Cortex of kidney (tissue), 1 donor: Measurements from ENCODE around the gene SDK1.

Source experiments
- DNase-seq: peaks from one replicate; lab custom pipeline; 2025; lab: John Stamatoyannopoulos, UW

The SDK1 gene

DNA sequence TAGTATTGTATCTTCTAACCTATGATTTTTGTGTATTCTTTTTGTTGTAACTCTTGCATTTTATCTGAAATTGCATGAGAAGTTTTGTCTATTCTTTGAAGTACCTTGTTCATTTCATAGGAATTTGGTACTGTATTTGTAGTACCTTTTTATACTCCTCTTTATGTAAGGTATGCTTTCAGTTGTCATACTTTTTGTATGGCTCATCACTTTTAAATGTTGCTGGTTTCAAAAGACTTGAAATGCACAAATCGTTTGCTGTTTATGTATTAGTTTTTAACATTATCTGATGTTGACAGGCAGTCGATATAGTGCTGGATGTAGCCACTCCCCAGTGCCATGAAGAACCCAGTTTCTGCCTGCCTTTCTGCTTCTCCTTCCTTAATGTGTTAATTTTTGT is 158.1 kb downstream of the SDK1 start:
- DNase-seq, result no peak

DNA sequence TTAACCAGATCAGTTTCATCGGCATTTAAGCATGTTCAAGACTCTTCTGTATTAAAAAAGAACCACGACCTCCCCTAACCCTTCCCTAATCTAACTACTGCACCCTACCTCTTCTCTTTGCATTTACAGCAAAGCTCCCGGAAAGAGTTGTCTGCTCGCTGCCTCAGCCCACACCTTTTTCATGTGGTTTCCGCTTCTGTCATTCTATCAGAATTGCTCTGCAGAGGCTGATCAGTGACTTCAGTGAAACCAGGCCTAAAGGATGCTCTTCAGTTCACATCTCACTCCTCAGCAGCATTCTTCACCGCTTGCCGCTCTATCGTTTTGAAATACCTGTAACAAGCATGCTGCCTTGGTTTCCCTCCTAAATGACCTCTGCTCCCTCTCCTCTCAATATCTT is 160.9 kb downstream of the SDK1 start:
- DNase-seq, result no peak

DNA sequence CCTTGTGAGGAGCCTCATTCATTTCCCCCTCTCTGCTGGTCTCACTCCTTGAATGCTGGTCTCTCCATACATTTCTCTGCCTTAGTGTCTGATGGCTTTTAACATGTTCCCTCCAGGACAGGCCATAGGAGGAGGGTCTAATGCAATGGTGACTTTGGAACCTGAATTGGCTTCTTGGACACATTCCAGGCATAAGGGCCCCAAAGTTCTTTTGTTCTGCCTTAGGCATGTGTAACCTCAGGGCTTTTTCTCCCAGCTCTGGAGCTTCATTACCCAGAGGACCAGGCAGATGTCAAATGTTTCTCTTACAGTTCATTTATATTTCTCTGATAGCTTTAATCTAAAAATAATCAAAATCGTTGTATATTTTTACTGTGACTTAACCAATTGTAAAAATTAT is 162.6 kb downstream of the SDK1 start:
- no peak for DNase-seq

DNA sequence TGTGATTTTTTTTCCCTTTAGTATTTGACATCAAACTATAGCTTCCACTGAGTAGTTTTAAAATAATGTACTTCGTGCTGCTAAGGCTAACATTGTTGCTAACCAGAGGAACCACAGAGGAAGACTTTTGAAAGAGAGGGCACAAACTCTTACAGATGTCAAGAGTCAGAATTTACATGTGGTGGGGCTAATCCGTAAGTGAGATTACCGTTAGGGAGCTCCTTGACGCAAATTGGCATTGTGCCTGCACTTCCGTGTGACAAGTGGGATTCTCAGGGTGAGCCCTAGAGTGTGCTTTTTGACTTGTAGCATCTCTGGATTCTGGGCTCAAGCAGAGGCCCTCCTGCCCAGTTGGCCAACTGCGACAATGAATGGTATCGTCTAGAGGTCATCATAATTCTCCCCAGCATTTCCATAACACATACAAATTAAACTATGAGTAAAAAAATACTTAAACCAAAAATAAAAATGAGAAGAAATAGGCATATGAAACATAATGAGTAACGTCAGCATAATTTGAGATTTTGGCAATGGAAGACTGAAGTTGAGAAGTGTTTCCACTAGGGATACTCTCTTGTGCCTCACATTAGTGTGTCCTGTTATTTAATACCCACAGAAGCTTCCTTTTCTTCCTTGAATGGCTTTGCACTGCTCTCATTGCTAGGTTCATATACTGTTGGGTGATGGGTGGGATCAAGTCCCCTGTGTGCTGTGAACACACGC is 164.0 kb downstream of the SDK1 start:
- no peak for DNase-seq

DNA sequence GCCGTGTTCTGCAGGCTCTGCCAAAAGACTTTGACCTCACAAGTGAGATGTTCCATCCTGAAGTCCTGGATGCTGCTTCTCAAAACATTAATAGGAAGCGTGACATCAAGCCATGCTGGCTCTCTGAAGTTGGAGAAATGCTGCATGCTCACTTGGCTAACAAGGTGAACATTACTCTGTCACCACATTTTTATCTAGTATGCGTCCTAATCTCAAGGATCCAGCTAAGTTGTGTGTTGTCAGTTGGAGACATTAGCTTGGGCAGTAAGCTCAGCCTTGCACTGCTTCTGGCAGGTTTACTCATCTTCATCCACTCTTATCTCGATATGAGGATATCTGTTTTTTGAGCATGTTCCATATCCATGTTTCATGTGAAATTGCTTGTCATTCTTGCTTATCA is 165.2 kb downstream of the SDK1 start:
- no peak for DNase-seq

DNA sequence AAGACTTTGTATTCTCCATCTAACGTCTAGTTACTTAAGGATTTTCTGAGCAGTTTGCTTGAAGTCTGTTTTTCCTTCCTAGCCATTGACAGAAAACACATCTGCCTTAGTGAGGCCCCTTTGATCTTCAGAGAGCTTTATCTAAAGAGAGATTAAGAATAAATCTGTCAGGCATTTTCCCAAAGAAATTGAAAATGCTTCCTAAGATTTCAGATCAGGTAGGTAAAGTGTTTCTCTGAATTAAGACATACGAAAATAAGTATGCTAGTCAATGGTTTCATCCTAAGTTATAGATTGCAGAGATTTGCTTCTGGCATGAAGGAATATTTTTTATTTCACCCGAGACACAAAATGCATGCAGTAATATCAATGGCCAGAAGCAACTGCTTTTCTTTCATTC is 168.6 kb downstream of the SDK1 start:
- no peak for DNase-seq

DNA sequence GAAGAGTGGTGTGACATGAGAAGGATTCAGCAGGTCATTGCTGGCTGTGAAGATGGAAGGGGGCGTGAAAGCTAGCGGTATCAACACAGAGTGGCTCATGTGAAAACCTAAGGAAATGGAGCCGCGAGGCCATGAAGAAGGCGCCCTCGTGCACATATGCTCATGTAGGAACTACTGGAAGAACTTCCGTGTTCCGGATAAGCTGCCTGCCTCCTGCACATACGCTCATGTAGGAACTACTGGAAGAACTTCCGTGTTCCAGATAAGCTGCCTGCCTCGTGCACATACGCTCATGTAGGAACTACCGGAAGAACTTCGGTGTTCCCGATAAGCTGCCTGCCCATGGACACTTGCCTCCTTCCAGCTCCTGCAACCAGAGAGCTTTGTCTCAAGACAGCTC is 179.1 kb downstream of the SDK1 start:
- no peak for DNase-seq

DNA sequence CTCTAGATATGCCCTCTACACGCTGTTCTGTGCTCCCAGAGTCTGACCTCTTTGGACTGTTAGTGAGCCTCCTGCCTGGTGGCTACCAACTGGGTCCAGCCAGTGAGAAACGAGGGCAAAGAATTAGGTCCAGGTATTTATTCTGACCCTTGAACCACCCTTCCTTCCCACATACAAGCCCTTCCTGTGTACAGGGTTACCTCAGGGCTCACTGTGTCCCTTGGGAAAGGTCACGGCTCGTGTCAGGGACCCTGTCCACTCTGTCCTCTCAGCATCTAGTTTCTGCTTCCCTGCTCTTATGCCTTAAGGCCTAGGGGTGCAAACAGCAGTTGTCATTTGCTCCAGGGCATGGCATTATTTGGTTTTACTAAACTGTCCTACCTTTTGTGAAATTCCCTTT is 180.4 kb downstream of the SDK1 start:
- no peak for DNase-seq

DNA sequence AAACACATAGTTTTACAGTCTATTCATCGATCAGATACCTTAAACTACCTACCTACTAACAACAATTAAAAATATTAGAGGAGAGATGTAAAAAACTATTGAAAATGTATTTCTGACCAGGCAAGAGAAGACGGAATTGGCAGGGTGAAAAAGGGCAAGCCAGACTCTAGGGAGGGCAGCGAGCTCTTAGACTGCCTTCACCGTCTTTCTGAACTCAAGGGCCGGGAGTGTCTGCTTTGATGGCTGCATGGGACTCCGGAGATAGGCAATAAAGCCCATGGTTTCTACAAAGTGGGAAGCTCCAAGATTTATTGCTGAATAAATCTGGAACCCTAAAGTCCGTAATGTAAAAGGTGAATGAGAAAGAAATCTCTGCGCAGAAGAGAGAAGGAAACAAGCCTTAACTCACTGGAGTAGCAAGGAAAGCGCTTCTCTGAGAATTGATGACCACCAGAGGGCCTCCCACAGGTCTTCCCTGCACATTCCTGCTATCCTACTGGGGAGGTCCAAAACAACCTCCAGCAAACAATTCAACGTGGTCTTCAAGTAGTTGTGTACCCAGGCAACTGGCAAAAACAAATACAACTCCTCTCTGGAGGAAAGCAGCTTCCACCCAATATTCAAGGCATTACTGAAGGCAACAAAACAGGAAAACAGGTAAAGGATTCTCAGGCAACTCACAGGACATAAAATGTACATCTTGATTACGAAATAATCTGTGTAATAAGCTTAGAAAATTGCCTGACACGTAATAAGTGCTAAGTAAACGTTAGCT is 181.3 kb downstream of the SDK1 start:
- no peak for DNase-seq

DNA sequence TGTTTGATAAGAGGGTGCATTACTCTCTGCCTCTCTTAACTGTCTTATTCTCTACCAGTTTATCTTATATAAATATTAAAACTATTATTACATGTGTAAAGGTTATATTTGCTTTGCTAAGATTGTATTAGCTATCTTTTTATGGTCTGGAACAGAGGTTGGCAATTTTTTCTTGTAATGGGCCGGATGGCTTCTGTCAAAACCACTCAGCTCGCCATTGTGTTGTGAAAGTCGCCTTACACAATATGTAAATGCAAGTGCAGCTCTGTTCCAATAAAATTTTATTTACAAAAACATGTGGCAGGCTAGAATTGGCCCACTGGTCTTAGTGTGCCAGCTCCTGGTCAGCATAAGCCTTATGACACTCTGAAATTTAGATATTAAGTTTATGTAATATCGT is 185.8 kb downstream of the SDK1 start:
- no peak for DNase-seq

DNA sequence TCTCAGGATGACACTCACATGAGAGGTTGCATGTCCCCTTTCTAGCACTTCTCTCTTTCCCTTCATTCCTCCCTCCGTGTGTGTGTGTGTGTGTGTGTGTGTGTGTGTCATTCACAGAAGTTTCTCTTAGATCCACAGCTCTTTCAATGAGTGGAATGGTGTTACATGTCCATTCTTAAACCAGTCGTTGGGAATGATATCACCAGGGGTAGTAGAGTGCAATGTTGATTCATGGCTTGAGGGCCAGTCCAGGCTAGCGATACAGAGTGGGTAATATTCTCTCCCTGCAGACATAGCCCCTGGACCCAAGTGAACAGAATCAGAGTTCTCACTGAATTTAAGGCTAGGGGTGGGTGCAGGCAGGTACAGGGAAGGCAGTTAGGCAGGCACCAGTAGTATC is 187.8 kb downstream of the SDK1 start:
- DNase-seq, result no peak

DNA sequence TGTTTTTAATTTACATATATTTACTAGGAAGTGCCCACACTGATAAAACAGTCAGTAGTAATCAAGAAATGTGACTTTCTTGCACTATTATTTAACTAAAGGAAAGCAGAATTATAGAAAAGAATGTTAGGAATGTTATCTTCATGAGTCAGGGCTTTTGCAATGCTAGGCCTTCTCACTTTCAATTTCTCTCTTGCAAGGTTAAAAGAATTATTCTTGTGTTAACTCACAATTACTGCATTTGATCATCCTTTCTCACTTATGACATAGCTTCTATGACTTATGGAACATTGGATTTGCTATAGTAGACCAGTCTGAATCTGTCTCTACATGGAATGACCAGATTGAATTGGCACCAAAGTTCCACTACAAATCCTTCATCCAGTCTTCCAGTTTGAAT is 192.4 kb downstream of the SDK1 start:
- DNase-seq, result no peak

DNA sequence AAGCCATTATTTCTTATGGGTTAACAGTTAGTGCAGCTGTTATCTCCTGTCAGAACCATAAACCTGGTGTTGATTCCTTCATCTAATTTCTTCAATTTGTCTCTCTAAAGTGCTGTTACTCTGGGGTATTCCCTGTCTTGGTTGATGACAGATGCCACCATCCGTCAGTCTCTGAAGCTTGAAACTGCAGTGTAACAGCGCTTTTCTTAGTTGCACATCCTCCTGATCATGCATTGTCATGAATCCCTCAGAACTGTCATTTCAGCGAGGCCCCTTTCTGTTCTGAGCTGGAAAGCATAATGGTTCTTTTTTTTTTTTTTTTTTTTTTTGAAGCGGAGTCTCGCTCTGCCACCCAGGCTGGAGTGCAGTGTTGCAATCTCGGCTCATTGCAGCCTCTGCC is 193.9 kb downstream of the SDK1 start:
- DNase-seq, result no peak

DNA sequence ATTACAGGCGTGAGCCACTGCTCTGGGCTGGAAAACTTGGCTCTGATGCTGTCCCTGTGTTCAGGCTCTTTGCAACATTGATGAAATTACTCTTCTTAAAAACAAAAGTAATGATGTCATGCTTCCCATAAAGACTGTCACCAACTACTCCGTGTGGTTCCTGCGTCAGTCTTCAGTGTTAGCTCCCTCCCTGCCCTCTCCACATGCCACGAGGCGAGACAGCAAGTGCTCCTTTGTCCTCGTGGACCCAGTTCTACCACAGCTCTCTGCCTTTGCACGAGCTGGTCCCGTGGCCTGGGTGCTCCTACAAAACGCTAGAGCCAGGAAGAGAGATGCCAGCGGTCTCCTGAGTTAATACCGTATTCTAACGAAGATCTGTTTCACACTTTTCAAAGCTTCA is 194.5 kb downstream of the SDK1 start:
- no peak for DNase-seq

DNA sequence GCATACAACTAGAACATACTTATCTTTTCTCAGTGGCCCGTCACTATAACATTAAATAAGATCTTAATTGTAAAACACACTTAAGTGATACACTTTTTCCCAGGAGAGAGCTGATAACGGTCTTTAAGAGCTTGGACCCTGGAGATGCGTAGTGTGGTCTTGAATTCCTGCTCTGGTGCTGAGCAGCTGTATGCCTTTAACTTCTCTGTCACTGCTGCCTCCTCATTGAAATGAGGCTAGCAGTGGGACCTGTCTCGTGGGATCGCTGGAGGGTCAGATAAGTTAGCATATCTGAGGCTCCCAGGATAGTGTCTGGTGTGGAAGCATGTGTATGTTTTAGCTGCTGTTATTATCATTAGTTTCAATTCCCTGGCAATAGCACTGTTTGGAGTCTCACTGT is 194.9 kb downstream of the SDK1 start:
- DNase-seq, result no peak

DNA sequence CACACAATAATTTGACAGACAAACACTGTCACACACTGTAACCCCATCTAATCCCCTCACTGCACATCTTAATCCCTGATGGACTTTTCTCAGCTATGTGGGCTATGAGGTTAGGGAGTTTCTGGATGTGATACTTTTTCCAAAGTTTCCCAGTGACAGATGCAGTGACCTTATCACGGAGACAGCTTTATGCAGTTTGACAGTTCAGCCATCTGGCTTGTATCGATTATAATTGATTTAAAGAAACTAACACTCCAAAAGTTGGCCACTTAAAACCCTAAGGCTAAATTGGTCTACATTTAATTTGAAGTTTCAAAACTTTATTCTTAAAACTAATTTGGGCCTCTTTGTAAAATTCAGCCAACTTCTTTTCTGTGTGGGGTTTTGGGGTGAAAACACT is 196.7 kb downstream of the SDK1 start:
- DNase-seq, result no peak

DNA sequence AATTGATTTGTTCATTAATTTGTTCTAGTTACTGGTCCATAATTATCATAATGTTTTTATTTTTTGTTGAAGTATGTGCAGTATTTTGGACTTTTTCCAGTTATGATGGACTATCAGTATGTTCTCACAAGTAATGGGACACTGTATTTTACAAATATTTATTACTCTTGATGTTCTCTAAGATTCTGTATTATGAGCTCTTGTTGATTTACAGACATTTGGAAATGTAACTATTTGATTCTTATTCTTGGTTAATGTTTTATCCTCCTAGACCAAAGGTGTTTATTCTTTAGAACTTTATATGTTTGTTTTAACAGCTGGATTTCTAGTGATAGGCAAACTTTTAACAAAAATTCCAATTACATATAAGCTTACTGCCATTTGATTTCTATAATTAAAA is 200.6 kb downstream of the SDK1 start:
- DNase-seq, result no peak

DNA sequence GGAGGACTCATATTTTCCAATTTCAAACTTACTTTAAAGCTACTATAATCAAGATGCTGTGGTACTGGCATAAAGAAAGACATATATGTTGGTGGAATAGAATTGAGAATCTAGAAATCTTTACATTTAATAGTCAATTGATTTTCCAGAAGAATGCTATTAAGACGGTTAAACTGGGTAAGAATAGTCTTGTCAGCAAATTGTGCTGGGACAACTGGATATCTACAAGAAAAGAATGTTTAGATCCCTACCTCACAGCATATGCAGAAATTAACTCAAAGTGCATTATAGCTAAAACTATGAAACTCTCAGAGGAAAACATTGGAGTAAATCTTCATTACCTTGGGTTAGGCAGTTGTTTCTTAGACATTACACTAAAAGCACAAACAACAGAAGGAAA is 203.3 kb downstream of the SDK1 start:
- DNase-seq, result no peak

DNA sequence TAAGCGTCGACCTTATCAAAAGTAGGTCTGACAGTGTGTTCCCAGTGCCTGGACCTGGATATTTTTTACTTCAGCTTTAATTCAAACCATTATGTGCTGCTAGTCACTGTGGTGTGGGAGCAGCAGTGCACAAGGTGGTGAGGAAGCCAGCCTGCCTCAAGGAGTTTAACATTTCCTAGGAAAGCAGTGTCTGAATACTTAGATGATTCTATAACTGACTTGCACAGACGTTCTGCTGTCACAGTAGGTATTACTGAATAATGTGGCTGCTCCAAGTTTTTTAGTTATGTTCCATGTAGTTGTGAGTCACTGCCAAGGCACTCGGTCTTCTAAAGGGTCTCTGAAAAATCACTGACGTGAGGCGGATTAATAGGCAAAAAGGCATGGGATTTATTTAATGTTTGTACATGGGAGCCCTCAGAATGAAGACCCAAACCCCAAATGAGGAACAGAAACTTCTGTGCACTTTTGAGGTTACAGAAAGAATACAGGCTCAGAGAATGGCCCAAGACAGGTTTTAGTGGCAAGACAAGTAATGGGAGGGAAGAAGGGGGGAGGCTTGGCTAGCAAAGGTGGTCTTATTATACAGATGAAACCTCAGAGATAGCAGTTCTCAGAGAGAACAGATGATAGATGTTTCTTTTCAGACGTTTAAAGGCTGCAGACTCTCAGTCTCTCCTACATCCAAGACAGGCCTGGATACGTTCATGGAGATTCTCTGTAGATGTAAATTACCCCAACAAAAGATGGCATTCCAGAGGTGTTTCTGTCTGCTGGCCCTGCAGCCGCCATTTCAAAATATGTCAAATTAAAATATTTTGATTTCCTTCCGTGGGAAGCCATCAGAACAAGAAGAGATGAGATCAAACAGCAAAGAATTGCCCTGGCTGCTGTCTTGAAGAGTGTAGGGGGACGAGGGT is 209.3 kb downstream of the SDK1 start:
- no peak for DNase-seq

DNA sequence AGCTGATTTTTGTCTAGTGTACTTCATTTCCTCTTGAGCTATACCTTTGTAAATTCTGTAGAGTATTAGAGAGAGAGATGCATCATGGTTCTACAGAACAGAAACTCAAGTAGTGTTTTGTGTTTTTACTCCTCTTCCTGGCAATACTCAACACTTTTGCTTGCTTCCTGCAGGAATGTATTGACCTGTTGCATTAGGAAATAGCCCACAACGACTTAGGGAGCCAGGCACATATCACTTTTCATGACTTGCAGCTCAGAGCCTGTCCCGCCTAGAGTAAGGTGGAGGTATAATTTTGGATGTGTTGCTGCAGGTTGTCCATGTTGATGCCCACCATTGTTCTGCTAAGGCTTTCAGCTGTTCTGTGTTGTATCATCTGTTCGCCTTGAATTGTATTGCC is 216.3 kb downstream of the SDK1 start:
- DNase-seq, result no peak

DNA sequence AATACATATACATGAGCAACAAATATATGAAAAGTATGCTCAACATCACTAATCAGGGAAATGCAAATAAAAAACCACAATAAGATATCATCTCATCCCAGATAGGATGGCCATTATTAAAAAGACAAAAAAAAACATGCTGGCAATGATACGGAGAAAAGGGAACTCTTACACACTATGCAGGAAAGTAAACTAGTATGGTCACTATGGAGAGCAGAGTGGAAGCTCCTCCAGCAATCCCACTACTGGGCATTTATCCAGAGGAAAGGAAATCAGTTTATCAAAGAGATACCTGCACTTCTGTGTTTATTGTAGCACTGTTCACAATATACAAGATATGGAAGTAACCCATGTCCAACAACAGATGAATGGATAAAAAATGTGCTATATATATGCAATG is 217.5 kb downstream of the SDK1 start:
- no peak for DNase-seq

DNA sequence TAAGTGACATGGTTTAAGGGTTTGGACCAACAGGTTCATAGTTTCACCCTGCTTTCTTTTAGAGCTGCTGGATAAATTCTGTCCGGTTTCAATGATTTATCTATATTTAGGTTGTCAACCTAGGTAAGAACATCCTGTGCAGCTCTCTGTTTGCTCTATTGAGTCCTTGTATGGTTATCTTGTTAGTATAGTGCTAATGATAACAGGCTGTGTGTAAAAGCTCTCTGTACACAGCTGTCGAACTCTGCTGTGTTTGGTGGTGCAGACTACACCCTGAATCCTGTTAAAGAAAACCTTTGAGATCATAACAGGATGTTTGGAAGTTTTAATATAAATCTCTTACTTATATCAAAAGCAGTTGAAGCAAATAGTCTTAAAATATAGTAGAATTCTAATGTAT is 219.2 kb downstream of the SDK1 start:
- DNase-seq, result no peak
